Stomach (tissue), 4 donors: Measurements from ENCODE around the gene PDZK1IP1.
"Not testable (repeated sequence)": the region's sequence is repeated elsewhere in the genome, so short reads cannot be mapped to it uniquely, and the experiment has no call there.

Source experiments
- CTCF ChIP-seq, 7 experiments: fragments of 450-650 bp in 4 of 7; fragments of 200-600 bp in 3 of 7; sonication (generic) in 3 of 7; IDR thresholded peaks; one replicate each; pipeline ENCODE4 v1.5.1; 2016 to 2019; ENCODE audit warnings: antibody characterized with exemption in 7 of 7, control low read depth in 2 of 7, mild to moderate bottlenecking in 1 of 7
- POLR2A ChIP-seq, 4 donors: fragments of 450-650 bp; IDR thresholded peaks; one replicate each; pipeline ENCODE4 v1.6.1; 2016; ENCODE audit warnings: antibody characterized with exemption in 4 of 4, control low read depth in 2 of 4, mild to moderate bottlenecking in 1 of 4, moderate library complexity in 1 of 4

- not testable (repeated sequence) for TF ChIP-seq CTCF, POLR2A (IDR thresholded peaks at IDR 0.05)
Measured at GRCh38 chr1:47203504-47203903, 13.7 kb upstream of the PDZK1IP1 start.
